ENCODE results near the gene ZDHHC7. TPM values are rescaled to one million over a fixed set of nuclear protein-coding genes. Genes with fewer than 3 reads are reported as not detected.

ZDHHC7 gene
- total and polyA plus RNA-seq, 2 of the 8 experiments (the other 6 are each of a cell fraction or from before 2014, with no cell fraction given), result 40.5 to 56.3 TPM

GRCh38 chr16:85010931-85011845, at the start of gene ZDHHC7 (continued):
- TF ChIP-seq SRF (IDR thresholded peaks at IDR 0.05; ENCODE audit: low read depth, low read length) (no peak), ZNF274 (IDR thresholded peaks at IDR 0.05; ENCODE audit: borderline replicate concordance, extremely low read depth, low read length) (no peak), CTBP2 (IDR thresholded peaks at IDR 0.05; ENCODE audit: borderline replicate concordance, insufficient read depth, insufficient read length, low read length) (no peak), CHD2 (IDR thresholded peaks at IDR 0.05; ENCODE audit: low read length) (no peak), TBP (IDR thresholded peaks at IDR 0.05; ENCODE audit: low read depth, low read length) (peak; percentile 58), CBX5 (IDR thresholded peaks at IDR 0.05; ENCODE audit: low read depth, low read length) (no peak), HDAC2 (IDR thresholded peaks at IDR 0.05; ENCODE audit: borderline replicate concordance in 1 of 2, low read depth in 2 of 2, low read length in 2 of 2) (0 out of 4 replicates have a peak, but pooled peaks of 1 of the 2 experiments have one; percentile 38)

All from H1 (cell line).